Head of caudate nucleus (tissue), 42 donors: ENCODE data around the gene AOPEP.

Source experiments
- DNase-seq, 42 donors: peaks; one replicate each; pipeline versions ENCODE4 v3.0.0 to v3.0.0-alpha.2; 2020 to 2021; ENCODE audit warnings: mixed read lengths in 7 of 42
- intact Hi-C: fragments of 100-400 bp; cut with DNase I; formaldehyde crosslinking; loops from one replicate; pipeline ENCODE4 v1.15.0; 2022

The AOPEP gene

DNA sequence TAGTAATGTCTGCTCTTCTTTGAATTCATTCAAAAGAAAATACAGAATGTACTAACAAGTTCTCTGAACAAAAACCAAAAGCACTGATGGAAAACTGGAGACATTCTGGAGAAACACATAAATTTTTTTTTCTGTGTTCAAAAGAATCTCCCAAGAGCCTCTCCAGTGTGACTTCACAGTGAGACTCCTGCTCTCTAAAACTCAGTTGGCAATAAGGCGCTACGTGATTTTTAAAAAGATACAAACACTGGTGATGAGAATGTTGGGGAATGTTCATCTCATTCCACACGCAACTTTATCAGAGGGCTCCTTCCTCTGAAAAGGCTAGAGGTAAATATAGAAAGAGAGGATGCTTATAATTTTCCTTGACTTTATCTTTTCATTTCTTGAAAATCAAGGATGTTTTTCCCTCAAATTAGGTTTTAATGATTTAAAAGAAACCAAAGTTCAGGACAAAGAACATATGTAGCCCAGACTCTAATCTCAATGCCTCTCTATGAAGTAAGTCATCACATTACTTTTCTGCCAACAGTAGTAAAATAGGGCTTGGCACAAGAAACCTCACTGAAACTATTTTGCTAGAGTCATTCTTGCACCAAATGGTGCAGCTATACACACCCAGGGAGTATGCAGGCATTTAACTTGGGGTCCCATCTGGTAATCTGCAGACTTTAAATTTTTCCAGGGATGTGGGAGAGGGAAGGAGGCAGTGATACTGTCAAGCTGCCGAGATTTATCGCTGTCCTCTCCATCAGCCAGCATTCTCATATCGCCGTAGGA, 12.9 kb upstream of the AOPEP start:
- intact Hi-C loops, result no loop called here
- no peak for DNase-seq

DNA sequence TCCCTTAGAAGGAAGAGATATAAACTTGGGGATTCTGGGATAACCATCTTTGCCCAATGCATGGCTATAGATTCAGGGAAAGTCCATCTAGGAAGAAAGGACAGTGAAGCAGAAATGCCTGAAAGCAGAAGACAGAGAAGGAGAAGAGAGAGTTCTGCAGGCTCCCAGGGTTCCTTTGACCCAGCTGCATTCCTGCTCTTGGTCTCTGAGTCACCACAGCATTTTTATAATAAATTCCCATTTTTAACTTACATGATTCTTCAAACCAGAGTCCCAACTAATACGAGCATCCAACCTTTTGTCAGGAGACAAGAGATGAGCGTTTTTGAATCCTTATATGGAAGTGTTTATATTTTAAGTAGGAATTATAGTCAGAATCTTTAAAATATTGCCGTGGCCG, 12.0 kb upstream of the AOPEP start:
- DNase-seq, result no peak
- intact Hi-C loops, result no loop called here

DNA sequence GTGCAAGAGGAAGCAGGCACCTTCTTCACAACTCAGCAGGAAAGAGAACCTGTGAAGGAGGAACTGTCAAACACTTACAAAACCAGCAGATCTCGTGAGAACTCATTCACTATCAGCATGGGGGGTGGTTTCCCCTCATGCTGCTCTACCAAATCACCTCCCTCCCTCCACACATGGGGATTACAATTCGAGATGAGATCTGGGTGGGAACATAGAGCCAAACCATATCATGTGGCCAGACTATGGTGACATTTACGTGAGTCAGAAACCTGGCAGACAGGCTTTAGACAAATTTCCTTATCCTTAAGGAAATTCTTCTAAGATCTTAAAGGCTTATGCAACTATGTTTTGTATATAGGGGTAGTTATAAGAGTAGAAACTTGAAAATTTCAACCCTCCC, 8.7 kb upstream of the AOPEP start:
- intact Hi-C loops, result no loop called here
- DNase-seq, result peak in 2 of 42 donors; percentile 9 to 14

DNA sequence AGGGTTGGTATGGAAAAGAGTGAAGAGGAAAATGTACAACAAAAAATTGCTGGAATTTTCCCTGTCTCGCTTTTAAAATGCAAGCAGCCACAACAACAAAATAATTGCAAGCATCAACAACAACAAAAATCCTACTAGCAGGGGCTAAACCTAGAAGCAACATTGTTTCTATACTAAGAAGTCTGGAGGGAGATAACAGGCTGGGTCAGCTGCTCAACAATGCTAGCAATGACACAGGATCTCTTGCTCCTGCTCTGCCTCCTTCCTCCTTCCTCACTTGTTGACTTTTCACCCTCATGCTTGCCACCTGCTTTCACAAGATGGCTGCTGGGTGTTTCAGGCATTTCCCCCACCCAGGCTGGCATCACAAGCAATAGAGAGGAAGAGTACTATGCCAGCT, 7.6 kb upstream of the AOPEP start:
- intact Hi-C loops, result no loop called here
- no peak for DNase-seq

DNA sequence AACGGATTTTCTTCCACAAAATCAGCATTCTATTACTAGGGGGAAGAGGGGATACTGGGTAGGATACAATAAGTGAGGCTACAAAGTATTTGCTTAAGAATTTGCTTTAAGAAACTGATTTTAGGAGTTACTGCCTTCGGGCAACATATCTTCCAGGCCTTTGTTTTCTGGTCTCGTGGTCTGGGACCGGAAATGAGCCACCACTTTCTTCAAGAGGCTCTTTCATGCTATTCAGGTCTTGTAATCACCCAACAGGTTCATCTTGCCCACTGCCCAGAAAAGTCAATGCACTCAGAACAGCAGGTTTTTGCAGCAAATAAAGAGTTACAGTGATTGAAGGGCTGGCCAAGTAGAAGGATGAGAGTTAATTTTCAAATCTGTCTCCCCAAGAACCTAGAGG, 6.6 kb upstream of the AOPEP start:
- intact Hi-C loops, result loop anchor here (10.0 kb wide), 1 partner anchor 55 kb away; no protein-coding TSS in a partner anchor
- DNase-seq, result no peak

DNA sequence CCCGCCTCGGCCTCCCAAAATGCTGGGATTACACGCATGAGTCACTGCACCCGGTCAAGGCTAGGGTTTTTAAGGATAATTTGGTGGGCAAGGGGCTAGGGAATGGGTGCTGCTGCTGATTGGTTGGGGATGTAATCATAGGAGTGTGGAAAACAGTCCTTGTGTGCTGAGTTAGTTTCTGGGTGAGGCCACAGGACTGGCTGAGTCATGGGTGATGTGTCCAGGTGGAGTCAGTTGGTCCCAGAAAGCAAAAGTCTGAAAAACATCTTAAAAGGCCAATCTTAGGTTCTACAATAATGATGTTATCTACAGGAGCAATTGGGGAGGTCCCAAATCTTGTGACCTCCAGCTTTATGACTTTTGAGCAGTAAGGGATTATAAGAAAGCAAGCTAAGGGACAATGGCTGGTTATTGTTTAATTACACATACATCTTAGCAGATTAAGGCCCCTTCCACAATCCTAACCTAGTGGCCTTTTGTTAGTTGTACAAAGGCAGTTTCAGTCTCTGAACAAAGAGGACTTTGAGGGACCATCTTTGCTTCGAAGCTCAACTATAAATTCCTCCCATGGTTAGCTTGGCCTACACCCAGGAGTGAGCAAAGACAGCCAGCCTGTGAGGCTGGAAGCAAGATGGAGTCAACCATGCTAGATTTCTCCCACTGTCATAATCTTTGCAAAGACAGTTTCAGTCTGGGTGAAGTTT, 5.5 kb upstream of the AOPEP start:
- peak in 17 of 42 donors; percentile 9 to 64 (median 34) for DNase-seq
- intact Hi-C loops, result loop anchor here (10.0 kb wide), 1 partner anchor 54 kb away; no protein-coding TSS in a partner anchor

DNA sequence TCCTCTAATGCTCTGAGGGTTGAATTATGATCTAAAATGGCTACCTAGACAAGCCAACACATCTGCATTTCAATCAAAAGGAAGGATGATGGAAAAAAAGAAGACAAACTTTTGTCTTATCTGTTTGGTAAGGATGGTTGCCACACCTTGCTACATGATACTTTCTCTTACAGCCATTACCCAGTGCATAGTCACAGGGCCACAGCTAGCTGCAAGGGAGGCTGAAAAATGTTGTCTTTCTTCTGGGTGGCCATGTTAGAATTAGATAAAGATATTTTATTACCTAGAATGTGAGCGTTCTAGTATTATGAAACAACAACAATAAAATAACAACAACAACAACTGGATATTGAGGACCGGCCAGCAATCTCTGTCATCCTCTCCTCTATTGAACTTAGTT, 4.7 kb upstream of the AOPEP start:
- no peak for DNase-seq
- intact Hi-C loops, result loop anchor here (10.0 kb wide), 1 partner anchor 53 kb away; no protein-coding TSS in a partner anchor

DNA sequence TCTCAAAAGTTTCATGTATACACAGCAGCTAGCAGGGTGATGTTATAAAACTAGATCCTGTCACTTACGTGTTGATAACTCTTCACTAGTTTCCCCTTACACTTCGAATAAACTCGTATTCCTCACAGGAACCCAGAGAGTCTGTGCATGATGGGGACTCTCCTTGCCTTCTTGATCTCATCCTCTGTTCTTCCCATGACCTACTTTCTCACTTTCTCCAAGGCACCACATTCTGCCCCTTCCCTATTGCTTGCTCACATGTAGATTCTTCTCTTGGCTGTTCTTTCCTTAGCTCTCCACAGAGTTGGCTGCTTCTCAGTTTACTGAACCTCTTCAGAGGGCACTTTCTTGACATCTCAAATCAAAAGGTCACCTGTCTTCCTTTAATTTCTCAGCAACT, 1.2 kb upstream of the AOPEP start:
- DNase-seq, result no peak
- intact Hi-C loops, result loop anchor here (10.0 kb wide), 1 partner anchor 50 kb away; no protein-coding TSS in a partner anchor

DNA sequence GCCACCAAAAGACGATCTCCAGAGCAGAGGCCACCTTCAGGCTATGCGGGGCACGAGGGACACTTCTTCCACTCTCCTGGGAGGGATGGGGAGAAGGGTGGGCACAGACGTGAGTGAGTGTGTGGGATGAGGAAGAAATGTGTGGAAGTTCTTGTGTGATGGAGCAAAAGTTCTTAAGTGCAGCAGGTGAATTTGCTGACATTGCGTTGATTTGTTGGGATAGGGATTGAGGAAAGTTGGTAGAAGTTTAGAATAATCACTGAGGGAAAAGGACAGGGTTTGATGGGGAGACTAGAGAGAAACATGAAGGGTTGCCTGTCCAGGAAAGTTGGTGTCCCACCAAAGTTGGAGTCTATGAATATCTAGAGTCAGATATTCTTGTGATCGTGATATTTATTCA, 2.2 kb downstream of the AOPEP start:
- no peak for DNase-seq
- intact Hi-C loops, result loop anchor here (10.0 kb wide), 1 partner anchor 46 kb away; no protein-coding TSS in a partner anchor

DNA sequence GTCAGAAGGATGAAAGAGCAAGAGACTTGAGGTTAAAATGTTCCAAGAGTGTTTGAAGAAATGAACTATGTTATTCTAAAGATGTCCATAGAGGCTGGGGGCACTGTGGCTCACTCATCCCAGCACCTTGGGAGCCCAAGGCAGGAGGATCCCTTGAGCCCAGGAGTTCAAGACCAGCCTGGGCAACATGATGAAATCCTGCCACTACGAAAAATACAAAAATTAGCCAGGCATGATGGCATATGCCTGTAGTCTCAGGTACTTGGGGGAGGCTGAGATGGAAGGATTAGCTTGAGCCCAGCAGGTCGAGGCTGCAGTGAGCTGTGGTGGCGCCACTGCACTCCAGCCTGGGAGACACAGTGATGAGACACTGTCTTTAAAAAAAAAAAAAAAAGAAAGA, 2.7 kb downstream of the AOPEP start:
- DNase-seq, result no peak
- intact Hi-C loops, result loop anchor here (10.0 kb wide), 1 partner anchor 46 kb away; no protein-coding TSS in a partner anchor

DNA sequence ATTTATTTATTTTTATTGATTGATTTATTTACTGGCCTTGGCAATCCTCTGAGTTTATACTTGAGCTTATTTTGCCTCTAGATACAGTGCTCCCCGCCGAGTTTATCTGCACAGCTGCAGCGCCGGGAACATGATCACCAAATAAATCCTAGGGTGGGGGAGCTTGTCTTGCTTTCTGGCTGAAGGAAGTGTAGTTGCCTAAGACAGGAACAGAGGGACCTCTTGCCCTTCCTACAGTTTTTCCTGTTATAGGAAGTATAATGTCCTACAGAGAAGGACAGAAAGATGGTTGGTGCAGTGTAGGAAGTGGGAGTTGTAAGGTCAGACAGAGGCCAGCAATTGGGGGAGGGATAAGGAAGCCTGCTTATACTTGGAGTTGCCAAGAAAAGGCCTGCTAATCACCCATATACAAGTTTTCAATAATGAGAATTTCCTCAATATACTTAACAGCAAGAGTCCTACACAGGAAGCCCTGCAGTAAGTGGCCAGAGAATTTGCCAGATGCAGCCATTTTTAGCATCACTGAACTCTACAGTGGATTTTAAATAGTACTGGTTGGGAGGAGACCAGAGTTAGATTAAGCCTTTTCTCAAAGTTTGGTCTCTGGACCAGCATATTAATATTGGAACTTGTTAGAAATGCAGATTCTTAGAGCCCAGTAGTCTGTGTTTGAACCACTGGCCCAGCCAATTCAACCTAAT, 7.7 kb downstream of the AOPEP start:
- intact Hi-C loops, result no loop called here
- DNase-seq, result no peak

DNA sequence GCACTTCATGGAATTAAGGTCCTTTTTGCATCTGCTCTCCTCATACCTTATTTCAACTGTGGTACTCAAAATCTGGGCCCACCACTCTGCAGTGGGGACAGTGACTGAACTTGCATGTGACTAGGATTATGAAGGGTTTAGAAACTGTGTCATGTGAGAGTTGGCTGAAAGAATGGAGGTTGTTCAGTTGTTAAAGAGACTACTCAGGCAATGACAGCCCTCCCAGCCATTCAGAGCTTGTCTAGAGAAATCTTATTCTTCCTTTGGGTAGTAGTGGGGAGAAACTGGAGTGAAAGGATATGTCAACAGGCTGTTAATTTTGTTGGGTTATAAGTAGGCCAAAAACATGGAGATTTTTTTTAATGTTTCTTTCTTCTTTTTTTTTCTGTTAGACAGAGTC, 10.3 kb downstream of the AOPEP start:
- DNase-seq, result no peak
- intact Hi-C loops, result no loop called here

DNA sequence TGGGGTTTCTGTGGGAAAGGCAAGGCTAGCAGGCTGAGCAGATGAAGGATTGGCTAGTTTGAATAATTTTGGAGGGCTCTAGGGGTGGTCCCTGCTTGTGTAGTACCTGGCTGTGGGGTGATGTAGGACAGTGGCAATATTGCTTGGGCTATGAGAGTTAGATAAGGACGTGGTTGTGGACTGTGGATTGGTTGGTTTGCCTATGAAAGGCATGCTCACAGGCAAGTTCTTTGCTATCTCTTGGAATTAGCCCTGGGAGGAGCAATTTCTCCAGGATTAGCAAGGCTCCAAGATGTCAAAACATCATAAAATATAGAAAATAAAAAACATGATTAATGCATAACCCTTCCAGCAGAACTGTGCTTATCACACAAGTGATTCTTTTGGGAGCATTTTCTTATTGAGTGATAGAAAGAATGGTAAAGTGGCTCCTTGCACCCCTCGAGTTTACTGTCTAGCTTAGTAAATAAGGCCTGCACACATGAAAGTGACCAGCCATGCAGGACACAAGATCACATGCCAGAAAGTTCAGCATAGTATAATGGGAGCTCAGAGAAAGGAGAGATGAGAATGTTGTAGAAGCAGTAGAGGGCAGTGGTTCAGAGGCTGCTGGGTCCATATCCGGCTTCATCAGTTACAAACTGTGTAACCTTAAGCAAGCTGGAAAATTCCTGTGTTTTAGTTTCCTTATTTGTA, 13.8 kb downstream of the AOPEP start:
- DNase-seq, result peak in 7 of 42 donors; percentile 8 to 54 (median 28)
- intact Hi-C loops, result no loop called here

DNA sequence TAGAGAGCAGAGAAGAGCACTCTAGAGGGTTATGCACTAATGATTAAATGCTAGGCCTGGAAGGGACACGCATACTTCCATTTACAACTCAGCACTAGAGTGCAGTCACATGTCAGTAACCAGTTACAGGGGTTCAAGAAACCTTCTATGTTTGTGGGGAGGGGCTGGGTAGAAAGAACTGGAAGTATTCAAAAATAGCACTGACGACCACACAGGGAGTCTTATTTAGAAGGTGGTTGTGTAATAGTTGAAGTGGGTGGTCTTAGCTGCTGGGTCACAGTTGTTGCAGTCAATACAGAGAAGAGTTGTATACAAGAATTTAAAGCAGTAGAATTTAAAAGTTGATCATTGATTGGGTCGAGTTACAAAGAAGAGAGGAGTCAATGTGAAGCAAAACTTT, 15.4 kb downstream of the AOPEP start:
- DNase-seq, result no peak
- intact Hi-C loops, result no loop called here

DNA sequence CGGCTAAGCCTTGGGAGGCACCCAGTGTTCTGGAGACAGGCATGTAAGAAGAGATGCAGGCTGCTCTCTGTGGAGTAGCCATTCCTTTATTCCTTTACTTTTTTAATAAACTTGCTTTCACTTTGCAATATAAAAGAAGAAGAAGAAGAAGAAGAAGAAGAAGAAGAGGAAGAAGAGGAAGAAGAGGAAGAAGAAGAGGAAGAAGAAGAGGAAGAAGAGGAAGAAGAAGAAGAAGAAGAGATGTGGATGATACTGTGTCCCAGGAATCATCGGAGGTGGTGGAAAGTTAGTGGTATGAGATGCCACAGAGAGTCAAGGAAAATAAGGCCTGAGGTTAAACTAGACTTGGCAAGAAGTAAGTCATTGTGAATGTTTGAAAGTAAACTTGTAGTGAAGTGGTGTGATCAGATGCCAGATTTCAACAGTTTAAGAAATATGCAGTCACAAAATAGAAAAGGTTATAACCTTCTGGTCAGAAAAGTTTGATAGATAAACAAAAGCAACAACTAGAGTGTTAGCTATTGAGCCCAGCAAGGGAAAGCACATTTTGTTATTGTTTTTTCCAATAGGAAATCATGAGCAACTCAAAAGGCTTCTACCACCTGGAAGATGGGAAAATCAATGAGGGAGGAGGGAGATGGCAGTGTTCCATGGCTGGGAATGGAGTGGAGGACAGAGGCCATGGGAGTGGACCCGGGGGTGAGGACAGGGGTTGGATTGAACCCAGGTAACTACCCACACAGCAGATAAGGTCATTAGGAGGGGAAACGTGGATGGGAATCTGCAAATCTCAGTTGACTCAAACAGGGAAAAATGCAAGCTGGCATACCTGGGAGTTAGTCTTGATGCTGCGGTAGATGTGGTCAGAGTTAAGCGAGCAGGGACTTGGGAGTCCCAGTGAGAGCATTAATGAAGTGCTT, 16.8 kb downstream of the AOPEP start:
- no peak for DNase-seq
- intact Hi-C loops, result no loop called here

DNA sequence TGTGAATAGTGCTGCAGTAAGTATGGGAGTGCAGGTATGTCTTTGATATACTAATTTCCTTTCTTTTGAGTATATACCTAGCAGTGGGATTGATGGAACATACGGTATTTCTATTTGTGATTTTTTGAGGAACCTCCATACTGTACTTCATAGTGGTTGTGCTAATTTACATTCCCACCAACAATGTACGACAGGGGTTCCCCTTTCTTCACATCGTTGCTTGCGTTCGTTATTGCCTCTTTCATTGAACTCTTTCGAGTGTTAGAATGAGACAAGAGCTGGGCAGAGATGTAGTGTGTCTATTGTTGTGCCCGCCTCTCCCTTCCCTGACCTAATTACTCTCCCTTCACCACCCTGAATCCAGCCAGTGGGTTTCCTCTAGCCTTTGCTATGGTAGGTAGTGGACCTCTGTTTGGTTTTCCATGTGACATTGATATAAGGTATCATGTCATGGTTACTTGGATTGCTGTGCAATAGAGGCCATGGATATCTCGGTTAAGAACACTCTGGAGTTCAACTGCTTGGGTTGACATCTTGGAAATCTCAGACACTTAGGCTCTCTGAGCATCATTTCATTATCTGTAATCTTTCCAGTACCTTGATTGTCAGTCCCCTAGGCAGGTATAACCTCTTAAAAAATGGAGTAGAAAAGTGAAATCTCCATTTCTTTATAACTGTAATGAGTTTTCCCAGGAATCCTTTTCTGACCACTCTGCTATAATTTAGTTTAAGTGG, 19.5 kb downstream of the AOPEP start:
- intact Hi-C loops, result no loop called here
- no peak for DNase-seq

DNA sequence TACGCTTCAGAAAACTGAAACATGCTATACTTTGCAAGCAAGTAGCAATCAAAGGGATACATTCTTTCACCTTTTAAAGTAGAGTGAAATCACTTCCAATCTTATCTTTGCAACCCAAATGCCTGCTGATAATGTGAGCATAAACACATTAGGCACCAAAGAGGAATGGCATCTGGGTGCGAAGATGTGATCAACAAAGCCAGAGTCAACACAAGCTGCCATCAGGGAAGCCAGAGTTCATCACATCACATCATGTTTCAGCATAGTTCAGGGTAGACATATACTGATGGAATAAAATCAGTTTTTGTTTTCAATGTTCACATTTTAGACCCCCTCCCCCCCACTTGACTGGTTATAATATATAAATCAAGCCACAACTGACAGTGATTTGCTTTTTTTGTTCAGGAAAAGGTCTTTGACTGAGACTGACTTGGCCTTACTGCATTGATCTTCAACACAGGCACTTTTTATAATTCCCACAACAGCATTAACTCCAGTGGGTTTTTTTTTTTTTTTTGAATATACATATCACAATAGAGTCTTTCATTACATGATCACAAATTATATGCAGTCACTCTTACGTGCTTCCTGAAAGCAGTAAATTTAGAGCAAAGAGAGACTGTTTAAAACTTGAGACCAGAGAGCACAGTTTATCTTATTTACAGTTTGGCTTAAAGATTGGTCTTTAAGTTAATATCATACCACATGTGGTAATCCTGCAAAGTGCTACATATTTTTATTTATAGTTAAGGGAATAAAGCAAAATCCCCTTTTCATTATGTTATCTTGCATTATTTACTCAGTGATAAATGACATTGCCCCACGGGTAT, 20.3 kb downstream of the AOPEP start:
- no peak for DNase-seq
- intact Hi-C loops, result no loop called here
